Measurements from ENCODE around the gene AMZ2. TPM values are rescaled to one million over a fixed set of nuclear protein-coding genes. Genes with fewer than 3 reads are reported as not detected.
A peak's percentile ranks its signal among the peaks of the same experiment; 100 is the strongest.

AMZ2 gene
- total and polyA plus RNA-seq, 2 of the 8 experiments (the other 6 are each of a cell fraction or from before 2014, with no cell fraction given), result 49.5 to 71.0 TPM

- POLR2A ChIA-PET (ENCODE audit: partially characterized antibody), result interaction anchor here (2.2 to 2.5 kb wide), 2 partner anchors 9 to 10 kb away, joined by 7 read pairs; no protein-coding TSS in a partner anchor
- 81% methylated on average over 4 of the region's 4 CpGs; no CpG with 5 or more reads in 1 of the 2 experiments for WGBS, 2 experiments (ENCODE audit: extremely low coverage in 1 of 2, insufficient coverage in 1 of 2, insufficient read length in 1 of 2, insufficient replicate concordance in 2 of 2, low coverage in 1 of 2, low lambda C conversion rate in 2 of 2, missing lambda C conversion rate in 1 of 2)
- H4K20me1 ChIP-seq (replicated peaks in 1 of 2; ENCODE audit: control insufficient read depth in 1 of 2, insufficient read depth in 2 of 2, low read length in 2 of 2), result no peaks in the 10 kb centered on the region
- no peak overlapping the region for H3K18ac ChIP-seq (ENCODE audit: extremely low read depth, low read length)
- no peaks in the 10 kb centered on the region for H3K9me3 ChIP-seq (ENCODE audit: insufficient read depth in 2 of 2, low read depth in 1 of 2, low read length in 1 of 2)
- H2AK5ac ChIP-seq (ENCODE audit: low read depth, low read length), result no peak overlapping the region
- peak overlapping the region; percentile 17 for H3K4ac ChIP-seq (replicated peaks; ENCODE audit: insufficient read length, low read depth, low read length)
- peak overlapping the region; percentile 61 for H2BK15ac ChIP-seq (ENCODE audit: low read length)
- H3K9ac ChIP-seq (replicated peaks in 1 of 4; ENCODE audit: extremely low read depth in 1 of 4, low read depth in 3 of 4, low read length in 3 of 4), result no peak overlapping the region
- H2BK120ac ChIP-seq (replicated peaks; ENCODE audit: low read depth, low read length), result no peak overlapping the region
- H2AFZ ChIP-seq (ENCODE audit: low read length), result no peak overlapping the region
- no peak overlapping the region for H3K27ac ChIP-seq (ENCODE audit: low read depth, low read length)
- no peaks in the 10 kb centered on the region; a peak in 1 of 4 replicates for H3K79me2 ChIP-seq (ENCODE audit: control insufficient read depth in 1 of 2, insufficient read depth in 2 of 2, low read length in 2 of 2)
- no peak overlapping the region for H2BK5ac ChIP-seq (ENCODE audit: low read depth, low read length)
- FAIRE-seq, result no peak
- no peak overlapping the region for H2BK20ac ChIP-seq (ENCODE audit: low read length)
- H2BK12ac ChIP-seq (ENCODE audit: low read depth, low read length), result no peak overlapping the region
- no peak overlapping the region for H4K8ac ChIP-seq (ENCODE audit: extremely low read depth, insufficient read depth, low read length)
- H4K5ac ChIP-seq (ENCODE audit: insufficient read length, low read depth, low read length), result no peak overlapping the region
- no peaks in the 10 kb centered on the region for H3K23me2 ChIP-seq (ENCODE audit: low read depth, low read length)
- no peak overlapping the region for H3K4me2 ChIP-seq (ENCODE audit: insufficient read depth in 1 of 2, low read depth in 2 of 2, low read length in 2 of 2)
- no peaks in the 10 kb centered on the region for H3K27me3 ChIP-seq (replicated peaks in 1 of 4; ENCODE audit: control insufficient read depth in 3 of 4, extremely low read depth in 1 of 4, insufficient read depth in 3 of 4, low read length in 3 of 4)
- H3K23ac ChIP-seq (ENCODE audit: insufficient read length), result no peak overlapping the region
- no peak for DNase-seq (ENCODE audit: low read depth in 1 of 2, low spot score in 2 of 2)
- no peak overlapping the region for H4K91ac ChIP-seq (replicated peaks; ENCODE audit: insufficient read length, low read length)
- no peaks in the 10 kb centered on the region for H3K36me3 ChIP-seq (ENCODE audit: control insufficient read depth in 2 of 4, insufficient read depth in 4 of 4, low read length in 3 of 4)
- CTCF ChIA-PET (ENCODE audit: partially characterized antibody), result interaction anchor here (0.5 to 2.0 kb wide), 6 partner anchors 10 to 132 kb away, joined by 3 to 5 read pairs (median 4); no protein-coding TSS in a partner anchor
- H3K56ac ChIP-seq (replicated peaks; ENCODE audit: insufficient read length, low read depth, low read length), result no peak overlapping the region
- H3K79me1 ChIP-seq (ENCODE audit: low read depth, low read length), result no peaks in the 10 kb centered on the region
- H3K14ac ChIP-seq (ENCODE audit: insufficient read length), result no peak overlapping the region
- H3K4me3 ChIP-seq (ENCODE audit: extremely low read depth in 1 of 4, insufficient read depth in 2 of 4, low read depth in 3 of 4, low read length in 4 of 4), result no peak overlapping the region
- H3K4me1 ChIP-seq (replicated peaks in 1 of 4; ENCODE audit: control insufficient read depth in 3 of 4, insufficient read depth in 4 of 4, low read length in 3 of 4), result peaks cover 2 to 16% (median 5%) of the 10 kb centered on the region in 4 experiments
- no peak for TF ChIP-seq TAF7 (optimal IDR thresholded peaks at IDR 0.05; ENCODE audit: borderline replicate concordance, low read depth, low read length)
- TF ChIP-seq BACH1 (IDR thresholded peaks at IDR 0.05; ENCODE audit: low read length), result no peak
- no peak for TF ChIP-seq TAF1 (IDR thresholded peaks at IDR 0.05; ENCODE audit: low read depth, low read length)
- TF ChIP-seq RNF2 (IDR thresholded peaks at IDR 0.05; ENCODE audit: borderline replicate concordance, low read depth, low read length, missing control alignments, poor library complexity, severe bottlenecking), result no peak
- TF ChIP-seq MAX (IDR thresholded peaks at IDR 0.05), result no peak
- TF ChIP-seq E2F6 (IDR thresholded peaks at IDR 0.05), result no peak
- TF ChIP-seq POU5F1 (IDR thresholded peaks at IDR 0.05; ENCODE audit: low read depth, low read length), result no peak
- no peak for TF ChIP-seq TEAD4 (IDR thresholded peaks at IDR 0.05; ENCODE audit: low read depth, low read length)
- no peak for TF ChIP-seq SAP30 (IDR thresholded peaks at IDR 0.05; ENCODE audit: insufficient read depth, insufficient replicate concordance, low read length)
- no peak for TF ChIP-seq GTF2F1 (IDR thresholded peaks at IDR 0.05; ENCODE audit: borderline replicate concordance, low read depth, low read length)
- no peak for TF ChIP-seq SP2 (IDR thresholded peaks at IDR 0.05; ENCODE audit: low read length)
- TF ChIP-seq SUZ12 (IDR thresholded peaks at IDR 0.05; ENCODE audit: low read length), result no peak
- no peak for TF ChIP-seq KDM5A (IDR thresholded peaks at IDR 0.05; ENCODE audit: low read length)
Observed at GRCh38 chr17:68302666-68303065, 54.8 kb downstream of the AMZ2 start.

All from H1 (cell line).